Measurements from ENCODE around the gene RTEL1.

Gene RTEL1

GRCh38 chr20:63742381-63743024, 84.4 kb downstream of the RTEL1 start:
- no peak for TF ChIP-seq CTCF (IDR thresholded peaks at IDR 0.05; ENCODE audit: control insufficient read depth, insufficient read depth, low read depth, low read length, missing control alignments)
- DNase-seq (ENCODE audit: low read depth) = no peak
- H3K4me3 ChIP-seq (ENCODE audit: control insufficient read depth, low read depth, low read length) = no peak overlapping the region

GRCh38 chr20:63743210-63743970, 85.3 kb downstream of the RTEL1 start:
- H3K4me3 ChIP-seq (ENCODE audit: control insufficient read depth, low read depth, low read length) = no peak overlapping the region
- no peak for TF ChIP-seq CTCF (IDR thresholded peaks at IDR 0.05; ENCODE audit: control insufficient read depth, insufficient read depth, low read depth, low read length, missing control alignments)
- DNase-seq (ENCODE audit: low read depth) = no peak

GRCh38 chr20:63744158-63744557, 86.0 kb downstream of the RTEL1 start:
- no peak for DNase-seq (ENCODE audit: low read depth)
- no peak for TF ChIP-seq CTCF (IDR thresholded peaks at IDR 0.05; ENCODE audit: control insufficient read depth, insufficient read depth, low read depth, low read length, missing control alignments)
- H3K4me3 ChIP-seq (ENCODE audit: control insufficient read depth, low read depth, low read length) = no peak overlapping the region

GRCh38 chr20:63744574-63745423, 86.7 kb downstream of the RTEL1 start:
- no peak for TF ChIP-seq CTCF (IDR thresholded peaks at IDR 0.05; ENCODE audit: control insufficient read depth, insufficient read depth, low read depth, low read length, missing control alignments)
- DNase-seq (ENCODE audit: low read depth) = no peak
- no peak overlapping the region for H3K4me3 ChIP-seq (ENCODE audit: control insufficient read depth, low read depth, low read length)

- H3K4me3 ChIP-seq (ENCODE audit: control insufficient read depth, low read depth, low read length) = no peak overlapping the region
- no peak for DNase-seq (ENCODE audit: low read depth)
- TF ChIP-seq CTCF (IDR thresholded peaks at IDR 0.05; ENCODE audit: control insufficient read depth, insufficient read depth, low read depth, low read length, missing control alignments) = no peak
Observed at GRCh38 chr20:63745424-63745805, 87.3 kb downstream of the RTEL1 start.
